ENCODE results near the gene KANSL1.

DNA sequence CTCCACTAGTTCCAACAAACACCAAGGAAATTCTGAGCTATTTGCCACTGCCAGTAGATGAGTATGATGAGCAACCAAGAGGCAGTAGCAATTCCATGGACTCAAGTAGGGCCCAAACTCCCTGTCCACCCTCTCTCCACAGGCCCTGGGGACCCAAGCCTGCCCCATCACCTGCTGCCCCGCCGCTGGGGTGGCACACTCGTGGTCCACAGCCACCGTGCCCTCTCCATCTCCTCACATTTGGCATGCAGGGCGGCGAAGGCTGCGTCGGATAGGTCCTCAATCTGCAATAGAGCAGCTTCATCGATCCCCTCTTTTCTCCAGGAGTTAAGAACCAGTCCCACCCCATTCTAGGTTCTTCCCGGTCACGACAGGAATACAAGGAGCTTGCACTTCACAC lies 160.3 kb downstream of the KANSL1 start:
- TF ChIP-seq TAF1 (IDR thresholded peaks at IDR 0.05; ENCODE audit: low read depth) (no peak), CTCF (IDR thresholded peaks at IDR 0.05; ENCODE audit: poor library complexity, severe bottlenecking) (no peak), EZH2 (IDR thresholded peaks at IDR 0.05; ENCODE audit: borderline replicate concordance, insufficient read depth, low read length, poor library complexity, severe bottlenecking) (no peak), EP300 (conservative IDR thresholded peaks at IDR 0.05; ENCODE audit: poor library complexity, severe bottlenecking) (no peak), RAD21 (conservative IDR thresholded peaks at IDR 0.05) (no peak), POLR2AphosphoS5 (IDR thresholded peaks at IDR 0.05) (peak; percentile 13)
- TF ChIP-seq, protein P1, sequence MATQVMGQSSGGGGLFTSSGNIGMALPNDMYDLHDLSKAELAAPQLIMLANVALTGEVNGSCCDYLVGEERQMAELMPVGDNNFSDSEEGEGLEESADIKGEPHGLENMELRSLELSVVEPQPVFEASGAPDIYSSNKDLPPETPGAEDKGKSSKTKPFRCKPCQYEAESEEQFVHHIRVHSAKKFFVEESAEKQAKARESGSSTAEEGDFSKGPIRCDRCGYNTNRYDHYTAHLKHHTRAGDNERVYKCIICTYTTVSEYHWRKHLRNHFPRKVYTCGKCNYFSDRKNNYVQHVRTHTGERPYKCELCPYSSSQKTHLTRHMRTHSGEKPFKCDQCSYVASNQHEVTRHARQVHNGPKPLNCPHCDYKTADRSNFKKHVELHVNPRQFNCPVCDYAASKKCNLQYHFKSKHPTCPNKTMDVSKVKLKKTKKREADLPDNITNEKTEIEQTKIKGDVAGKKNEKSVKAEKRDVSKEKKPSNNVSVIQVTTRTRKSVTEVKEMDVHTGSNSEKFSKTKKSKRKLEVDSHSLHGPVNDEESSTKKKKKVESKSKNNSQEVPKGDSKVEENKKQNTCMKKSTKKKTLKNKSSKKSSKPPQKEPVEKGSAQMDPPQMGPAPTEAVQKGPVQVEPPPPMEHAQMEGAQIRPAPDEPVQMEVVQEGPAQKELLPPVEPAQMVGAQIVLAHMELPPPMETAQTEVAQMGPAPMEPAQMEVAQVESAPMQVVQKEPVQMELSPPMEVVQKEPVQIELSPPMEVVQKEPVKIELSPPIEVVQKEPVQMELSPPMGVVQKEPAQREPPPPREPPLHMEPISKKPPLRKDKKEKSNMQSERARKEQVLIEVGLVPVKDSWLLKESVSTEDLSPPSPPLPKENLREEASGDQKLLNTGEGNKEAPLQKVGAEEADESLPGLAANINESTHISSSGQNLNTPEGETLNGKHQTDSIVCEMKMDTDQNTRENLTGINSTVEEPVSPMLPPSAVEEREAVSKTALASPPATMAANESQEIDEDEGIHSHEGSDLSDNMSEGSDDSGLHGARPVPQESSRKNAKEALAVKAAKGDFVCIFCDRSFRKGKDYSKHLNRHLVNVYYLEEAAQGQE (IDR thresholded peaks at IDR 0.05; ENCODE audit: borderline replicate concordance) = no peak
